Retinal pigment epithelial cell (primary cell): ENCODE data around the gene TYW3.
"Not testable (repeated sequence)": the region's sequence is repeated elsewhere in the genome, so short reads cannot be mapped to it uniquely, and the experiment has no call there.

Experiments used
- DNase-seq: peaks from one replicate; pipeline ENCODE4 v3.0.0-alpha.2; 2010; ENCODE audit warnings: low read depth
- H3K4me3 ChIP-seq: 2 replicates; pipeline ENCODE4 v1.5.1; 2011; ENCODE audit warnings: mild to moderate bottlenecking, low read length, control low read depth, moderate library complexity
- CTCF ChIP-seq: conservative IDR thresholded peaks from 2 replicates; pipeline ENCODE4 v1.5.1; 2011; ENCODE audit warnings: low read depth, low read length, control low read depth, inconsistent platforms

Gene TYW3

DNA sequence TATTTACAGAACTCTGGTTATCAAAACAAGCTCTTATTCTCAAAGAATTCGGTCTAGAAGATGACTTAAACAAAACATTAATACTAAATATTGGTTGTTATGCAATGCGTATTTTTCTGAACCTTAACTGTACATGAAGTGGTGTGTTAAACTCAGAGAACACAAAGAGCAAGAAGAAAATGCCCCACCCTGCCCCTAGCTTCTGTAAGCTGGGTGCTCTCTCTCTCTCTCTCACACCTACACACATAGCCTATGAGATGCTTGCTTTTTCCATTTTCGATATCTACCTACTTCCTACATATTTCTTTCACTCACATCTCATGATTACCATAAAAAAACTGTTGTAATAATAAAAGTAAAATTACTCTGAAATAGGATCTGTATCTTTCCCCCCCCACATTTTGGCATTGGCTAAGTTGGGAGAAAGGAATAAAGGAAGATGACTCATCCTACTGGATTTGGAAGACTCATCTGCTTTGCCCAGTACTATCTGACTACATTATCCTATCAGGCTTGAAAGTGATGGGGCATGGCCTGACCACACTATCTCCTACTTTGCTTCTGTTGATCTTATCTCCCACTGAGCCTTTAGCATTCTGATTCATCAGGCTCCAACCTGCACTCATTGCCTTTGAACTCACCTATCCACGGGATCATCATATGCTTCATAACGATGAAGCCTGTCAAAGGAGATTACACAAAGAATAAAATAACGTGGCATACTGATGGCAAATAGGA, 3.0 kb upstream of the TYW3 start:
- no peak for DNase-seq
- no peak for TF ChIP-seq CTCF
- H3K4me3 ChIP-seq, result no peak overlapping the region

DNA sequence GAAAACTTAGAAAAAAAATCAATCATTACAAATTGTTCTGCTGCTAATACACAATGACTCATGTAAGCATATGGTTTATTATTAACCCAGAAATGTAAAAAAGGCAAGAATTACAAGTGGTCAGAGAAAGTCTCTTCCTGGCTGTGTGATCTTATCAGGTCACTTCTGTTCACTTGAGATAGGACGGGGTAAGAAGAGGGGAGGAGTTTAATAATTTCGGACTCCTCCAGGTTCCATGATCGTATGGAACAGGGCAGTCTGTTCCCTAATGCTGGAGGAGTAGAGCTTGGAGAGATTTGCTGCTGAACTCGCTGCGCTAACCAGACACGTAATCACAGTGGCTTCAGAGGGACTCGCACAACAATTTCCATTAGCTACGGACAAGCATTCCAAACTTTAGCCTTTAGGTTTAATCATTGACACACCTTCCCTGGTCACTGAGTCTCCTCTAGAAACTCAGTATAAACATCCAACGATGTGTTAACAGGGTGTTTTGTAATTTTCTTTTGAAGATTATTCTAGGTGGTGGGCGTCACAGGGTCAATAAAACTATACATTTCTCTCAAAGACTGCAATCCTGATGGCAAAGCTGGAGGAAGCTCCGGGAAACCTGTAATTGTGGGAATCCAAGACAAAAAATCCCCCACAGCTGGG, 1.4 kb upstream of the TYW3 start:
- no peak for DNase-seq
- no peak for TF ChIP-seq CTCF
- peak overlapping the region; percentile 26 for H3K4me3 ChIP-seq

DNA sequence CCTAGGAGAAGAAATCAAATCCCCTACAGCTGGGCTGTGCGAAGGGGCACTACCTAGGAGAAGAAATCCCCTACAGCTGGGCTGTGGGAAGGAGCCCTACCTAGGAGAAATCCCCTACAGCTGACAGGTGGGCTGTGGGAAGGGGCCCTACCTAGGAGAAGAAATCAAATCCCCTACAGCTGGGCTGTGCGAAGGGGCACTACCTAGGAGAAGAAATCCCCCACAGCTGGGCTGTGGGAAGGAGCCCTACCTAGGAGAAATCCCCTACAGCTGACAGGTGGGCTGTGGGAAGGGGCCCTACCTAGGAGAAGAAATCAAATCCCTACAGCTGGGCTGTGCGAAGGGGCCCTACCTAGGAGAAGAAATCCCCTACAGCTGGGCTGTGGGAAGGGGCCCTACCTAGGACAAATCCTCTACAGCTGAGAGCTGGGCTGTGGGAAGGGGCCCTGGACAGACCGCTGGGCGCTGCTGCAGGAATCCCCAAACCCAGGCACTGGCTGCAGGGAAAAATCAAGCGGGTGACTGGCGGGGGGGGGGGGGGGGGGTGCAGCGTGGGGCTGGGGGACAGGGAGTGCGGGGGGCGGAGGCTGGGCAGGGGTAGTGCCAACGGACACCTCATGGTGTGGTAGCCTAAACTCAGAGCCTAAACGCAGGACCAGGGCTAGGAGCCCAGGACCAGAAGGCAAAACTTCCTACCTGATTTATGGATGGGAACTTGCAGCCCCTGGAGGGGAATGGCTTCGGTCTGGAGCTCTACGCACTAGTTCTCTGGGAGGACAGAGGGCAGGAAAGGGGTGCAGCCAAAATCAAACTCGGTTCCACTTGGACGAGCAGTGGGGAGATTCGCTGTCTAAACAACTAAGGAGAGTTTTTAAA, 643 bp upstream of the TYW3 start:
- DNase-seq, result not testable (repeated sequence)
- peak overlapping the region; percentile 94 for H3K4me3 ChIP-seq

GRCh38 chr1:74733604-74734484, 892 bp downstream of the TYW3 start:
- peak overlapping the region; percentile 94 for H3K4me3 ChIP-seq
- peak; percentile 78 for TF ChIP-seq CTCF
- peak; percentile 51 for DNase-seq

GRCh38 chr1:74737333-74737732, 4.4 kb downstream of the TYW3 start:
- no peak overlapping the region for H3K4me3 ChIP-seq
- DNase-seq, result no peak
- TF ChIP-seq CTCF, result no peak

GRCh38 chr1:74740307-74740980, 7.5 kb downstream of the TYW3 start:
- DNase-seq, H3K4me3 ChIP-seq: not testable (repeated sequence)

- not testable (repeated sequence) for H3K4me3 ChIP-seq, DNase-seq
Measured at GRCh38 chr1:74745247-74745646, 12.3 kb downstream of the TYW3 start.
